K562 (cell line): ENCODE results near the gene RPLP2. TPM values are rescaled to one million over a fixed set of nuclear protein-coding genes. Genes with fewer than 3 reads are reported as not detected.

ENCODE experiments used
- CBFA2T3 ChIP-seq: fragments of 450-650 bp; IDR thresholded peaks from 2 replicates; pipeline ENCODE4 v1.6.1; 2017
- DNMT1 ChIP-seq: fragments of 450-650 bp; IDR thresholded peaks from 2 replicates; pipeline ENCODE4 v1.6.1; 2016; ENCODE audit warnings: antibody characterized with exemption, mild to moderate bottlenecking
- RNF2 ChIP-seq: sonication (generic); IDR thresholded peaks from 2 replicates; pipeline ENCODE4 v1.6.1; 2016
- YY1 ChIP-seq, 3 experiments: IDR thresholded peaks; 2 replicates each; pipeline ENCODE4 v1.6.1; 2011; ENCODE audit warnings: low read length in 2 of 3, mild to moderate bottlenecking in 2 of 3, moderate library complexity in 2 of 3, borderline replicate concordance in 1 of 3, control low read depth in 1 of 3, low read depth in 1 of 3; ENCODE audit not compliant: insufficient read depth in 3 of 3, insufficient replicate concordance in 2 of 3, control insufficient read depth in 1 of 3, insufficient read length in 1 of 3; ENCODE audit errors: extremely low read depth in 1 of 3
- ZEB2 ChIP-seq: fragments of 450-650 bp; IDR thresholded peaks from 2 replicates; pipeline ENCODE4 v1.6.1; 2016
- ZNF143 ChIP-seq: sonication (generic); formaldehyde crosslinking; IDR thresholded peaks from 2 replicates; pipeline ENCODE4 v1.9.0; 2022; ENCODE audit warnings: mild to moderate bottlenecking, missing genetic modification reagents
- ZNF197 ChIP-seq: fragments of 200-800 bp; sonication (Bioruptor generic); IDR thresholded peaks from 2 replicates; pipeline ENCODE4 v1.6.1; 2016; ENCODE audit warnings: low read depth, missing genetic modification characterization, missing compliant biosample characterization
- ZNF212 ChIP-seq: fragments of 450-650 bp; formaldehyde crosslinking; IDR thresholded peaks from 2 replicates; pipeline ENCODE4 v1.4.0; 2020; ENCODE audit warnings: mild to moderate bottlenecking
- polyA plus RNA-seq, 8 experiments: library from polyadenylated mRNA; depleted of rRNA in 4 of 8; stranded (reverse) in 5 of 8; unstranded in 3 of 8; fragments of >200 nt; fragmentation: Nextera tagmentation in 2 of 8; fragmentation: Illumina TruSeq in 1 of 8; extraction: Ambion mirVana in 2 of 8; extraction: Trizol in 1 of 8; gene quantifications; 2 replicates each; pipeline versions ENCODE4 v1.2.1 to v1.2.3, GENCODE V29; 2011 to 2014; ENCODE audit warnings: inconsistent platforms in 1 of 8, missing spikeins in 1 of 8
- total RNA-seq, 7 experiments: library from RNA; depleted of rRNA in 6 of 7; stranded (reverse); fragments of >200 nt in 6 of 7; fragmentation: Illumina TruSeq in 2 of 7; extraction: Trizol in 2 of 7; gene quantifications; 2 replicates each; pipeline versions ENCODE4 v1.2.1 to v1.2.3, GENCODE V29; 2011 to 2021; ENCODE audit warnings: low replicate concordance in 1 of 7
- TF ChIP-seq, protein P1 (sequence below): fragments of 450-650 bp; formaldehyde crosslinking; IDR thresholded peaks from 2 replicates; pipeline ENCODE4 v1.4.0; 2020; ENCODE audit warnings: mild to moderate bottlenecking, moderate library complexity
- TF ChIP-seq, protein P2 (sequence below): sonication (generic); formaldehyde crosslinking; IDR thresholded peaks from 2 replicates; pipeline ENCODE4 v1.8.0; 2022; ENCODE audit warnings: mild to moderate bottlenecking, missing genetic modification reagents
- TF ChIP-seq, protein P3 (sequence below), 2 experiments: fragments of 450-650 bp in 1 of 2; sonication (generic) in 1 of 2; formaldehyde crosslinking in 1 of 2; IDR thresholded peaks in 1 of 2; conservative IDR thresholded peaks in 1 of 2; 2 replicates each; pipeline versions ENCODE4 v1.6.1 to v1.8.1; 2016 to 2023; ENCODE audit warnings: mild to moderate bottlenecking in 2 of 2, moderate library complexity in 2 of 2, inconsistent platforms in 1 of 2, missing genetic modification reagents in 1 of 2
- TF ChIP-seq, protein P4 (sequence below): fragments of 150-350 bp; conservative IDR thresholded peaks from 2 replicates; pipeline ENCODE4 v1.6.1; 2014; ENCODE audit warnings: low read length
- TF ChIP-seq, protein P5 (sequence below): sonication (generic); formaldehyde crosslinking; IDR thresholded peaks from 2 replicates; pipeline ENCODE4 v1.8.0; 2022; ENCODE audit warnings: mild to moderate bottlenecking, missing genetic modification reagents
- TF ChIP-seq, protein P6 (sequence below): fragments of 450-650 bp; formaldehyde crosslinking; conservative IDR thresholded peaks from 2 replicates; pipeline ENCODE4 v1.4.0; 2022; ENCODE audit warnings: mild to moderate bottlenecking, missing genetic modification characterization

The RPLP2 gene
- total and polyA plus RNA-seq, 9 of the 15 experiments (the other 6 are each of a cell fraction or from before 2014, with no cell fraction given), result 528 to 3,807 (median 1,633) TPM

DNA sequence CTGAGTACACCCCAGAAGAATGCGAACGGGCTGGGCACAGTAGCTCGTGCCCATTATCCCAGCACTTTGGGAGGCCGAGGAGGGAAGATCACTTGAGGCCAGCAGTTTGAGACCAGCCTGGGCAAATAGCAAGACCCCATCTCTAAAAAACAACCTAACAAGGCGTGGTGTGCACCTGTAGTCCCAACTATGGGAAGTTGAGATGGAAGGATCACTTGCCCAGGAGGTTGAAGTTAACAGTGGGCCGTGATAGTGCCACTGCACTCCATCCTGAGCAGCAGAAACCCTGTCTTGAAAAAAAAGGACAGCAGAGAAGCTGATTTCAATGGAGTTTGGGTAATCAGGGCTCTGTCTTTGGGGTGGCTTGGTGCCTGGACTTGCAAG lies 3.3 kb downstream of the RPLP2 start (continued):
- TF ChIP-seq ZNF143 (CRISPR knock-in tag) (no peak), DNMT1 (no peak), ZNF212 (CRISPR knock-in tag) (no peak), ZEB2 (no peak), CBFA2T3 (no peak), RNF2 (no peak), YY1 (IDR thresholded peaks at IDR 0.05; ENCODE audit: borderline replicate concordance in 1 of 3, control insufficient read depth in 1 of 3, extremely low read depth in 1 of 3, insufficient read depth in 3 of 3, insufficient read length in 1 of 3, insufficient replicate concordance in 2 of 3, low read depth in 1 of 3, low read length in 2 of 3) (no peak), ZNF197 (CRISPR knock-in tag) (no peak)
- TF ChIP-seq, protein P1, sequence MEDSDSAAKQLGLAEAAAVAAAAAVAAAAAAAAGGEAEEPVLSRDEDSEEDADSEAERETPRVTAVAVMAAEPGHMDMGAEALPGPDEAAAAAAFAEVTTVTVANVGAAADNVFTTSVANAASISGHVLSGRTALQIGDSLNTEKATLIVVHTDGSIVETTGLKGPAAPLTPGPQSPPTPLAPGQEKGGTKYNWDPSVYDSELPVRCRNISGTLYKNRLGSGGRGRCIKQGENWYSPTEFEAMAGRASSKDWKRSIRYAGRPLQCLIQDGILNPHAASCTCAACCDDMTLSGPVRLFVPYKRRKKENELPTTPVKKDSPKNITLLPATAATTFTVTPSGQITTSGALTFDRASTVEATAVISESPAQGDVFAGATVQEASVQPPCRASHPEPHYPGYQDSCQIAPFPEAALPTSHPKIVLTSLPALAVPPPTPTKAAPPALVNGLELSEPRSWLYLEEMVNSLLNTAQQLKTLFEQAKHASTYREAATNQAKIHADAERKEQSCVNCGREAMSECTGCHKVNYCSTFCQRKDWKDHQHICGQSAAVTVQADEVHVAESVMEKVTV (CRISPR knock-in tag), result no peak
- TF ChIP-seq, protein P2, sequence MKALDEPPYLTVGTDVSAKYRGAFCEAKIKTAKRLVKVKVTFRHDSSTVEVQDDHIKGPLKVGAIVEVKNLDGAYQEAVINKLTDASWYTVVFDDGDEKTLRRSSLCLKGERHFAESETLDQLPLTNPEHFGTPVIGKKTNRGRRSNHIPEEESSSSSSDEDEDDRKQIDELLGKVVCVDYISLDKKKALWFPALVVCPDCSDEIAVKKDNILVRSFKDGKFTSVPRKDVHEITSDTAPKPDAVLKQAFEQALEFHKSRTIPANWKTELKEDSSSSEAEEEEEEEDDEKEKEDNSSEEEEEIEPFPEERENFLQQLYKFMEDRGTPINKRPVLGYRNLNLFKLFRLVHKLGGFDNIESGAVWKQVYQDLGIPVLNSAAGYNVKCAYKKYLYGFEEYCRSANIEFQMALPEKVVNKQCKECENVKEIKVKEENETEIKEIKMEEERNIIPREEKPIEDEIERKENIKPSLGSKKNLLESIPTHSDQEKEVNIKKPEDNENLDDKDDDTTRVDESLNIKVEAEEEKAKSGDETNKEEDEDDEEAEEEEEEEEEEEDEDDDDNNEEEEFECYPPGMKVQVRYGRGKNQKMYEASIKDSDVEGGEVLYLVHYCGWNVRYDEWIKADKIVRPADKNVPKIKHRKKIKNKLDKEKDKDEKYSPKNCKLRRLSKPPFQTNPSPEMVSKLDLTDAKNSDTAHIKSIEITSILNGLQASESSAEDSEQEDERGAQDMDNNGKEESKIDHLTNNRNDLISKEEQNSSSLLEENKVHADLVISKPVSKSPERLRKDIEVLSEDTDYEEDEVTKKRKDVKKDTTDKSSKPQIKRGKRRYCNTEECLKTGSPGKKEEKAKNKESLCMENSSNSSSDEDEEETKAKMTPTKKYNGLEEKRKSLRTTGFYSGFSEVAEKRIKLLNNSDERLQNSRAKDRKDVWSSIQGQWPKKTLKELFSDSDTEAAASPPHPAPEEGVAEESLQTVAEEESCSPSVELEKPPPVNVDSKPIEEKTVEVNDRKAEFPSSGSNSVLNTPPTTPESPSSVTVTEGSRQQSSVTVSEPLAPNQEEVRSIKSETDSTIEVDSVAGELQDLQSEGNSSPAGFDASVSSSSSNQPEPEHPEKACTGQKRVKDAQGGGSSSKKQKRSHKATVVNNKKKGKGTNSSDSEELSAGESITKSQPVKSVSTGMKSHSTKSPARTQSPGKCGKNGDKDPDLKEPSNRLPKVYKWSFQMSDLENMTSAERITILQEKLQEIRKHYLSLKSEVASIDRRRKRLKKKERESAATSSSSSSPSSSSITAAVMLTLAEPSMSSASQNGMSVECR (CRISPR knock-in tag), result no peak
- TF ChIP-seq, protein P3, sequence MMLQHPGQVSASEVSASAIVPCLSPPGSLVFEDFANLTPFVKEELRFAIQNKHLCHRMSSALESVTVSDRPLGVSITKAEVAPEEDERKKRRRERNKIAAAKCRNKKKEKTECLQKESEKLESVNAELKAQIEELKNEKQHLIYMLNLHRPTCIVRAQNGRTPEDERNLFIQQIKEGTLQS (IDR thresholded peaks at IDR 0.05), result no peak
- TF ChIP-seq, protein P3 (CRISPR knock-in tag; conservative IDR thresholded peaks at IDR 0.05), result no peak
- TF ChIP-seq, protein P4, sequence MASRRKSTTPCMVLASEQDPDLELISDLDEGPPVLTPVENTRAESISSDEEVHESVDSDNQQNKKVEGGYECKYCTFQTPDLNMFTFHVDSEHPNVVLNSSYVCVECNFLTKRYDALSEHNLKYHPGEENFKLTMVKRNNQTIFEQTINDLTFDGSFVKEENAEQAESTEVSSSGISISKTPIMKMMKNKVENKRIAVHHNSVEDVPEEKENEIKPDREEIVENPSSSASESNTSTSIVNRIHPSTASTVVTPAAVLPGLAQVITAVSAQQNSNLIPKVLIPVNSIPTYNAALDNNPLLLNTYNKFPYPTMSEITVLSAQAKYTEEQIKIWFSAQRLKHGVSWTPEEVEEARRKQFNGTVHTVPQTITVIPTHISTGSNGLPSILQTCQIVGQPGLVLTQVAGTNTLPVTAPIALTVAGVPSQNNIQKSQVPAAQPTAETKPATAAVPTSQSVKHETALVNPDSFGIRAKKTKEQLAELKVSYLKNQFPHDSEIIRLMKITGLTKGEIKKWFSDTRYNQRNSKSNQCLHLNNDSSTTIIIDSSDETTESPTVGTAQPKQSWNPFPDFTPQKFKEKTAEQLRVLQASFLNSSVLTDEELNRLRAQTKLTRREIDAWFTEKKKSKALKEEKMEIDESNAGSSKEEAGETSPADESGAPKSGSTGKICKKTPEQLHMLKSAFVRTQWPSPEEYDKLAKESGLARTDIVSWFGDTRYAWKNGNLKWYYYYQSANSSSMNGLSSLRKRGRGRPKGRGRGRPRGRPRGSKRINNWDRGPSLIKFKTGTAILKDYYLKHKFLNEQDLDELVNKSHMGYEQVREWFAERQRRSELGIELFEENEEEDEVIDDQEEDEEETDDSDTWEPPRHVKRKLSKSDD, result no peak
- TF ChIP-seq, protein P5, sequence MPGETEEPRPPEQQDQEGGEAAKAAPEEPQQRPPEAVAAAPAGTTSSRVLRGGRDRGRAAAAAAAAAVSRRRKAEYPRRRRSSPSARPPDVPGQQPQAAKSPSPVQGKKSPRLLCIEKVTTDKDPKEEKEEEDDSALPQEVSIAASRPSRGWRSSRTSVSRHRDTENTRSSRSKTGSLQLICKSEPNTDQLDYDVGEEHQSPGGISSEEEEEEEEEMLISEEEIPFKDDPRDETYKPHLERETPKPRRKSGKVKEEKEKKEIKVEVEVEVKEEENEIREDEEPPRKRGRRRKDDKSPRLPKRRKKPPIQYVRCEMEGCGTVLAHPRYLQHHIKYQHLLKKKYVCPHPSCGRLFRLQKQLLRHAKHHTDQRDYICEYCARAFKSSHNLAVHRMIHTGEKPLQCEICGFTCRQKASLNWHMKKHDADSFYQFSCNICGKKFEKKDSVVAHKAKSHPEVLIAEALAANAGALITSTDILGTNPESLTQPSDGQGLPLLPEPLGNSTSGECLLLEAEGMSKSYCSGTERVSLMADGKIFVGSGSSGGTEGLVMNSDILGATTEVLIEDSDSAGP (CRISPR knock-in tag), result no peak
- TF ChIP-seq, protein P6, sequence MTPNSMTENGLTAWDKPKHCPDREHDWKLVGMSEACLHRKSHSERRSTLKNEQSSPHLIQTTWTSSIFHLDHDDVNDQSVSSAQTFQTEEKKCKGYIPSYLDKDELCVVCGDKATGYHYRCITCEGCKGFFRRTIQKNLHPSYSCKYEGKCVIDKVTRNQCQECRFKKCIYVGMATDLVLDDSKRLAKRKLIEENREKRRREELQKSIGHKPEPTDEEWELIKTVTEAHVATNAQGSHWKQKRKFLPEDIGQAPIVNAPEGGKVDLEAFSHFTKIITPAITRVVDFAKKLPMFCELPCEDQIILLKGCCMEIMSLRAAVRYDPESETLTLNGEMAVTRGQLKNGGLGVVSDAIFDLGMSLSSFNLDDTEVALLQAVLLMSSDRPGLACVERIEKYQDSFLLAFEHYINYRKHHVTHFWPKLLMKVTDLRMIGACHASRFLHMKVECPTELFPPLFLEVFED (CRISPR knock-in tag), result 0 out of 2 replicates have a peak, but pooled peaks have one; percentile 3
